Esophagus squamous epithelium (tissue), 5 donors: Measurements from ENCODE around the gene ACACA. TPM values are rescaled to one million over a fixed set of nuclear protein-coding genes. Genes with fewer than 3 reads are reported as not detected.

Source experiments
- DNase-seq: peaks from one replicate; lab custom pipeline; 2025; lab: John Stamatoyannopoulos, UW
- H3K27ac ChIP-seq, 4 donors: fragments of 200-600 bp; sonication (generic); one replicate each; pipeline ENCODE4 v1.5.1; 2016 to 2019; ENCODE audit warnings: mild to moderate bottlenecking in 1 of 4
- H3K27me3 ChIP-seq, 4 donors: fragments of 200-600 bp; sonication (generic); 1 replicate in 3 of 4; 2 replicates in 1 of 4; pipeline versions ENCODE4 v1.5.1 to v1.6.0; 2017 to 2021; ENCODE audit warnings: antibody characterized with exemption in 1 of 4
- H3K36me3 ChIP-seq, 3 donors: fragments of 200-600 bp; sonication (generic); one replicate each; pipeline ENCODE4 v1.5.1; 2016 to 2019
- H3K4me1 ChIP-seq, 3 donors: fragments of 200-600 bp; sonication (generic); one replicate each; pipeline ENCODE4 v1.5.1; 2017 to 2019
- H3K4me3 ChIP-seq, 4 donors: fragments of 200-600 bp; sonication (generic); 1 replicate in 3 of 4; 2 replicates in 1 of 4; pipeline ENCODE4 v1.5.1; 2016 to 2019; ENCODE audit warnings: mild to moderate bottlenecking in 2 of 4, moderate library complexity in 1 of 4
- H3K9me3 ChIP-seq, 3 donors: fragments of 200-600 bp; sonication (generic); one replicate each; pipeline ENCODE4 v1.5.1; 2016 to 2019
- POLR2A ChIP-seq, 4 donors: fragments of 450-650 bp; IDR thresholded peaks; one replicate each; pipeline ENCODE4 v1.6.1; 2017; ENCODE audit warnings: antibody characterized with exemption in 4 of 4, mild to moderate bottlenecking in 4 of 4, moderate library complexity in 3 of 4
- WGBS, 2 donors: methylation state at CpG; one replicate each; pipeline ENCODE4 v1.1.5; 2018; 5-methylcytosine and 5-hydroxymethylcytosine counted together
- intact Hi-C: fragments of 100-400 bp; cut with DNase I; formaldehyde crosslinking; loops from one replicate; pipeline ENCODE4 v1.15.0; 2022
- total RNA-seq, 4 donors: library from RNA; depleted of rRNA; stranded (reverse); fragments of >200 nt; gene quantifications; one replicate each; pipeline ENCODE4 v1.1.0, GENCODE V29; 2016
- TF ChIP-seq, protein P1 (sequence below), 6 experiments: fragments of 450-650 bp in 4 of 6; fragments of 200-600 bp in 2 of 6; sonication (generic) in 2 of 6; IDR thresholded peaks; one replicate each; pipeline ENCODE4 v1.5.1; 2016 to 2019; ENCODE audit warnings: antibody characterized with exemption in 6 of 6, mild to moderate bottlenecking in 4 of 6, moderate library complexity in 4 of 6
- donor health status: DM: yes; HTN: yes; CAD: no.

The ACACA gene
- total RNA-seq, 4 donors from 2014 or later, result 34.5 to 81.0 (median 55.8) TPM

DNA sequence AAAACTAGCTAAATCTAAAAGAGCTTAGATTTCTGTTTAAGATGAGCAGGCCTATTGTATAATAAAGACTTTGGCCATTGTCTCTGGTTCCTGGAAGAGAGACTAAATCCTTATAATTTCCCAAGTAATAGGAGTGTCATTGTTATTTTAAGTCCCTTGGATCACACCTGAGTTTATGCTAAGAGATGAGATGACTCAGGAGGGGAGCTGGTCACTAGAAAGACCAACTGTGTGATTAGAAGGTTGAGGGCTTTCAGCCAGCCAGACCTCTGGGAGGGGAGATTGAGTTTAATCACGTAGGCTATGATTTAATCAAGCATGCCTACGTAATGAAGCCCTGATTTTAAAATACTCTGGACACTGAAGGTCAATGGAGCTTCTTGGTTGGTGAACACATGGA, 187.8 kb downstream of the ACACA start:
- no peak overlapping the region for H3K4me3 ChIP-seq
- peaks cover 0 to 94% (median 0%) of the 10 kb centered on the region in 3 donors for H3K36me3 ChIP-seq
- H3K9me3 ChIP-seq, result no peaks in the 10 kb centered on the region
- TF ChIP-seq, protein P1, sequence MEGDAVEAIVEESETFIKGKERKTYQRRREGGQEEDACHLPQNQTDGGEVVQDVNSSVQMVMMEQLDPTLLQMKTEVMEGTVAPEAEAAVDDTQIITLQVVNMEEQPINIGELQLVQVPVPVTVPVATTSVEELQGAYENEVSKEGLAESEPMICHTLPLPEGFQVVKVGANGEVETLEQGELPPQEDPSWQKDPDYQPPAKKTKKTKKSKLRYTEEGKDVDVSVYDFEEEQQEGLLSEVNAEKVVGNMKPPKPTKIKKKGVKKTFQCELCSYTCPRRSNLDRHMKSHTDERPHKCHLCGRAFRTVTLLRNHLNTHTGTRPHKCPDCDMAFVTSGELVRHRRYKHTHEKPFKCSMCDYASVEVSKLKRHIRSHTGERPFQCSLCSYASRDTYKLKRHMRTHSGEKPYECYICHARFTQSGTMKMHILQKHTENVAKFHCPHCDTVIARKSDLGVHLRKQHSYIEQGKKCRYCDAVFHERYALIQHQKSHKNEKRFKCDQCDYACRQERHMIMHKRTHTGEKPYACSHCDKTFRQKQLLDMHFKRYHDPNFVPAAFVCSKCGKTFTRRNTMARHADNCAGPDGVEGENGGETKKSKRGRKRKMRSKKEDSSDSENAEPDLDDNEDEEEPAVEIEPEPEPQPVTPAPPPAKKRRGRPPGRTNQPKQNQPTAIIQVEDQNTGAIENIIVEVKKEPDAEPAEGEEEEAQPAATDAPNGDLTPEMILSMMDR (IDR thresholded peaks at IDR 0.05), result no peak
- no peak for TF ChIP-seq POLR2A (IDR thresholded peaks at IDR 0.05)
- 76 to 85% methylated on average over 2 of the region's 2 CpGs for WGBS, 2 donors
- intact Hi-C loops, result no loop called here
- no peaks in the 10 kb centered on the region for H3K4me1 ChIP-seq
- no peaks in the 10 kb centered on the region for H3K27me3 ChIP-seq
- H3K27ac ChIP-seq, result no peak overlapping the region
- DNase-seq, result no peak

- Histone ChIP-seq H3K4me1 (no peaks in the 10 kb centered on the region), H3K27ac (no peak overlapping the region), H3K9me3 (no peaks in the 10 kb centered on the region), H3K36me3 (peaks cover 0 to 94% (median 6%) of the 10 kb centered on the region in 3 donors), H3K27me3 (no peaks in the 10 kb centered on the region), H3K4me3 (no peak overlapping the region)
- intact Hi-C loops, result no loop called here
- 86 to 100% methylated on average over 3 of the region's 3 CpGs for WGBS, 2 donors
- DNase-seq, result no peak
- TF ChIP-seq, protein P1 (IDR thresholded peaks at IDR 0.05), result no peak
- no peak for TF ChIP-seq POLR2A (IDR thresholded peaks at IDR 0.05)
Measured at GRCh38 chr17:37214416-37214815, 192.2 kb downstream of the ACACA start.

DNA sequence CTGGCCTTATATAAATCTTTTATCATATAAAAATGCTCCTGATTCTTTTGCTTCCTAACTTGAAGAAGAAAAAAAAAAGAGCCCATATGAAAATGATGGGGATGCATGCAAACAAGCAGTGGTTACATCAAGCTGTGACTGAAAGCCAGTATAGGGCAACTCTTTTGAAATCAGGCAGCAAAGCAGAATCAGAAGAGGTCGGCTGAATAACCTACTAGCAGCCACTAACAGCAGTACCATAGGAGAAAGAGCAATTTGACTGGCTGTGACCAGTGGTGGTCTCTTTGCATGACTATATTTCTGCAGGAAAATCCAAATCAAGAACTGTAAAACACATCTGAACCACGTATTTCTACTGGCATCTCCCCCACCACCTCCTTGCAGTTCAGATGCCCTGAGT, 192.7 kb downstream of the ACACA start:
- WGBS, 2 donors, result 90 to 95% methylated on average over 2 of the region's 2 CpGs
- intact Hi-C loops, result no loop called here
- no peaks in the 10 kb centered on the region for H3K27me3 ChIP-seq
- peaks cover 0 to 94% (median 6%) of the 10 kb centered on the region in 3 donors for H3K36me3 ChIP-seq
- H3K9me3 ChIP-seq, result no peaks in the 10 kb centered on the region
- DNase-seq, result no peak
- H3K27ac ChIP-seq, result no peak overlapping the region
- no peak for TF ChIP-seq POLR2A (IDR thresholded peaks at IDR 0.05)
- TF ChIP-seq, protein P1 (IDR thresholded peaks at IDR 0.05), result no peak
- H3K4me3 ChIP-seq, result no peak overlapping the region
- no peaks in the 10 kb centered on the region for H3K4me1 ChIP-seq

DNA sequence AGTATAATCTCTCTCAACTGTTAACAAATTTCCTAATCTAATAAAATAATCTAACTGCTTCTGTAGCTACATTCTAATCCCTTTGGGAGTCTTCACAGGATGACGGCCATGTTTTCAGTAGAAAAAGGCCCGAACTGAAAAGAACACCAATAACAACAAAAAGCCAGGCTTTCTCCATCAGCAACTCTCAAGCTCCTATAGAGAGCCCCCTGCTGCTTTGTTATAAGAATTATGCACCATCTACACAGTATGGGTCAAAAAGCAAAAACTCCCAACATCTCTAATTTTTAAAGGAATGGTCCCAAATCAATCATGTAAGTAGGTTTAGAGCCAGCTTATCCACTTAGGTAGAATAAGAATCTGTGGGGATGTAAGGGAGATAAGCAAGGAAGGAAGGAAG, 194.5 kb downstream of the ACACA start:
- DNase-seq, result no peak
- TF ChIP-seq, protein P1 (IDR thresholded peaks at IDR 0.05), result no peak
- no peak for TF ChIP-seq POLR2A (IDR thresholded peaks at IDR 0.05)
- Histone ChIP-seq H3K27me3 (no peaks in the 10 kb centered on the region), H3K27ac (no peak overlapping the region), H3K4me1 (no peaks in the 10 kb centered on the region), H3K4me3 (no peak overlapping the region), H3K9me3 (no peaks in the 10 kb centered on the region), H3K36me3 (peaks cover 0 to 96% (median 6%) of the 10 kb centered on the region in 3 donors)
- intact Hi-C loops, result no loop called here
- WGBS, 2 donors, result 69 to 75% methylated on average over 2 of the region's 2 CpGs

DNA sequence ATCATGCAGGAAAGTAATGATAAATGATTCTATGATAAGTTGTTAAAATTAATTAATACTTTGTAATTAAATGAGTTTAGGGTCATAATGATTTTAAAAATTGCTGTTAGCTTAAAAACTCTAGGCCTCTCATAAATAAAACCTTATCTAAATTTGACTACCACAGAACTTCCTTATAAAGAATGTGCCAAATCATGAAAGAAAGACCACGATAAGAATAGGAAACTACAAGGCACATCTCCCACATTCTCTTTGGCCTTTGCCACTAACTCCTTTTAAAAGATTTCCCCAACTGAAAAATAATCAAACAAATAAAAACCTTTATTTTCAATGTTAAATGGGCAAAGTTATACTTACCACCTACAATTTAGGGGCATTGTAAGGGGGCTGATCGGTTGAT, 195.5 kb downstream of the ACACA start:
- TF ChIP-seq POLR2A (IDR thresholded peaks at IDR 0.05), result no peak
- TF ChIP-seq, protein P1 (IDR thresholded peaks at IDR 0.05), result no peak
- WGBS, 2 donors, result 83 to 84% methylated on average over 2 of the region's 2 CpGs
- Histone ChIP-seq H3K4me3 (no peak overlapping the region), H3K9me3 (no peaks in the 10 kb centered on the region), H3K4me1 (no peaks in the 10 kb centered on the region), H3K36me3 (peaks cover 0 to 97% (median 6%) of the 10 kb centered on the region in 3 donors), H3K27me3 (no peaks in the 10 kb centered on the region), H3K27ac (no peak overlapping the region)
- intact Hi-C loops, result no loop called here
- DNase-seq, result no peak
